HCT116 (cell line): Measurements from ENCODE around the gene PPFIA1. TPM values are rescaled to one million over a fixed set of nuclear protein-coding genes. Genes with fewer than 3 reads are reported as not detected.

Experiments
- ATAC-seq: fragments of 200-7000 bp; cut with Tn5 transposase; 2 replicates; pipeline ENCODE4 v1.9.1; 2020; ENCODE audit warnings: mild to moderate bottlenecking, moderate library complexity
- BruUV-seq: library from RNA; stranded (reverse); fragments of 400-500 nt; replicated peaks from 2 replicates; lab custom pipeline; 2021; lab: Mats Ljungman, UMichigan
- CTCF ChIA-PET: fragments of 300-600 bp; sonication (Branson Sonifier 250); formaldehyde crosslinking; loops from one replicate; lab custom pipeline; 2021; ENCODE audit warnings: antibody characterized with exemption; lab: Charles Lee
- POLR2A ChIA-PET: fragments of 300-600, 350-600 bp; sonication (Branson Sonifier 250); formaldehyde crosslinking; loops from one replicate; lab custom pipeline; 2021; ENCODE audit warnings: antibody characterized with exemption; lab: Charles Lee
- RAD21 ChIA-PET, 2 experiments: fragments of 300-600 bp; sonication (Branson Sonifier 250); formaldehyde crosslinking; loops; one replicate each; lab custom pipeline; 2023; ENCODE audit warnings: low total read pairs in 2 of 2; ENCODE audit not compliant: uncharacterized antibody in 2 of 2, unreplicated experiment in 2 of 2, low non-redundant PET in 1 of 2; lab: Charles Lee
- DNase-seq: peaks from one replicate; pipeline ENCODE4 v3.0.0-alpha.2; 2010; ENCODE audit warnings: low read depth, low spot score
- H2AFZ ChIP-seq: fragments of 200-600 bp; shearing (Covaris generic), sonication (generic); 2 replicates; pipeline ENCODE4 v1.6.1; 2017; ENCODE audit warnings: low read depth, mixed run types, mixed read lengths, antibody characterized with exemption, low read length; ENCODE audit not compliant: poor library complexity, severe bottlenecking
- H3K27ac ChIP-seq: 2 replicates; pipeline ENCODE4 v1.5.1; 2012; ENCODE audit warnings: low read depth, low read length
- H3K27me3 ChIP-seq: fragments of 200-600 bp; sonication (generic); 2 replicates; pipeline ENCODE4 v1.6.1; 2016; ENCODE audit warnings: mixed run types, low read length, mixed read lengths; ENCODE audit not compliant: insufficient read depth
- H3K36me3 ChIP-seq, 2 experiments: fragments of 200-500 bp in 1 of 2; fragments of 200-600 bp in 1 of 2; sonication (Bioruptor generic) in 1 of 2; sonication (generic) in 1 of 2; 2 replicates each; pipeline versions ENCODE4 v1.5.1 to v1.6.1; 2014 to 2016; ENCODE audit warnings: low read length in 2 of 2, inconsistent platforms in 1 of 2, mixed read lengths in 1 of 2, mixed run types in 1 of 2; ENCODE audit not compliant: insufficient read depth in 2 of 2, control insufficient read depth in 1 of 2
- H3K4me1 ChIP-seq, 2 experiments: fragments of 200-600 bp in 1 of 2; sonication (generic) in 1 of 2; 2 replicates each; pipeline versions ENCODE4 v1.5.1 to v1.6.1; 2012 to 2017; ENCODE audit warnings: low read length in 2 of 2, inconsistent platforms in 1 of 2, mild to moderate bottlenecking in 1 of 2, mixed read lengths in 1 of 2, mixed run types in 1 of 2, moderate library complexity in 1 of 2; ENCODE audit not compliant: insufficient read depth in 2 of 2, control insufficient read depth in 1 of 2
- H3K4me2 ChIP-seq: fragments of 200-600 bp; sonication (generic); 2 replicates; pipeline ENCODE4 v1.6.1; 2017; ENCODE audit warnings: mixed run types, low read length, mixed read lengths
- H3K4me3 ChIP-seq, 2 experiments: fragments of 200-600 bp in 1 of 2; sonication (generic) in 1 of 2; replicated peaks in 1 of 2; 2 replicates each; pipeline ENCODE4 v1.5.1; 2011 to 2016; ENCODE audit warnings: low read length in 2 of 2, control low read depth in 1 of 2, low read depth in 1 of 2, mild to moderate bottlenecking in 1 of 2, mixed read lengths in 1 of 2, mixed run types in 1 of 2
- H3K79me2 ChIP-seq: fragments of 200-600 bp; sonication (generic); 2 replicates; pipeline ENCODE4 v1.6.1; 2017; ENCODE audit warnings: mild to moderate bottlenecking, mixed run types, low read length, moderate library complexity, mixed read lengths; ENCODE audit not compliant: insufficient read depth
- H3K9ac ChIP-seq: fragments of 200-600 bp; sonication (generic); 2 replicates; pipeline ENCODE4 v1.6.1; 2016; ENCODE audit warnings: low read length, mixed read lengths
- H3K9me2 ChIP-seq: fragments of 200-600 bp; sonication (generic), shearing (Covaris generic); 2 replicates; pipeline ENCODE4 v1.6.1; 2017; ENCODE audit warnings: mixed run types, mild to moderate bottlenecking, moderate library complexity; ENCODE audit not compliant: insufficient read depth
- H3K9me3 ChIP-seq, 2 experiments: fragments of 200-500 bp in 1 of 2; fragments of 200-600 bp in 1 of 2; sonication (Bioruptor generic) in 1 of 2; sonication (generic) in 1 of 2; 2 replicates each; pipeline ENCODE4 v1.6.1; 2014 to 2017; ENCODE audit warnings: low read length in 2 of 2, mixed read lengths in 2 of 2, inconsistent platforms in 1 of 2, low read depth in 1 of 2, mild to moderate bottlenecking in 1 of 2, mixed run types in 1 of 2, moderate library complexity in 1 of 2; ENCODE audit not compliant: control insufficient read depth in 1 of 2, insufficient read depth in 1 of 2
- H4K20me1 ChIP-seq: fragments of 200-600 bp; sonication (generic), shearing (Covaris generic); 2 replicates; pipeline ENCODE4 v1.6.1; 2017; ENCODE audit warnings: mixed run types, mild to moderate bottlenecking, moderate library complexity; ENCODE audit not compliant: insufficient read depth
- CEBPB ChIP-seq: IDR thresholded peaks from 2 replicates; pipeline ENCODE4 v1.6.1; 2012; ENCODE audit warnings: low read depth
- JUND ChIP-seq: IDR thresholded peaks from 2 replicates; pipeline ENCODE4 v1.6.1; 2012
- RAD21 ChIP-seq: IDR thresholded peaks from 2 replicates; pipeline ENCODE4 v1.6.1; 2012; ENCODE audit warnings: low read depth, mild to moderate bottlenecking
- SRF ChIP-seq: IDR thresholded peaks from 2 replicates; pipeline ENCODE4 v1.6.1; 2012; ENCODE audit warnings: low read depth
- TCF7L2 ChIP-seq: IDR thresholded peaks from 2 replicates; pipeline ENCODE4 v1.7.0; 2011; ENCODE audit warnings: borderline replicate concordance, inconsistent platforms; ENCODE audit not compliant: insufficient read depth, insufficient read length; ENCODE audit errors: extremely low read depth
- YY1 ChIP-seq: IDR thresholded peaks from 2 replicates; pipeline ENCODE4 v1.6.1; 2011; ENCODE audit warnings: low read length, low read depth, moderate library complexity, mild to moderate bottlenecking; ENCODE audit not compliant: insufficient replicate concordance; ENCODE audit errors: extremely low read depth
- ZNF274 ChIP-seq: fragments of 200-500 bp; sonication (Bioruptor generic); IDR thresholded peaks from 2 replicates; pipeline ENCODE4 v1.6.1; 2014; ENCODE audit warnings: mild to moderate bottlenecking, low read depth, low read length, inconsistent platforms
- intact Hi-C: fragments of 100-400 bp; cut with micrococcal nuclease; formaldehyde crosslinking; loops from 2 replicates; pipeline ENCODE4 v1.10.0; 2022
- total RNA-seq: library from RNA; stranded (reverse); gene quantifications from one replicate; pipeline ENCODE4 v1.2.1, GENCODE V29; 2021; ENCODE audit not compliant: unreplicated experiment
- TF ChIP-seq, protein P1 (sequence below), 3 experiments: fragments of 200-600 bp in 1 of 3; sonication (generic) in 1 of 3; IDR thresholded peaks in 2 of 3; conservative IDR thresholded peaks in 1 of 3; 2 replicates each; pipeline ENCODE4 v1.5.1; 2012 to 2017; ENCODE audit warnings: low read depth in 2 of 3, low read length in 2 of 3, antibody characterized with exemption in 1 of 3, borderline replicate concordance in 1 of 3, control low read depth in 1 of 3, mild to moderate bottlenecking in 1 of 3, mixed read lengths in 1 of 3, mixed run types in 1 of 3, moderate library complexity in 1 of 3; ENCODE audit not compliant: insufficient read depth in 1 of 3

PPFIA1 gene
- total RNA-seq, 1 experiment from 2014 or later, result 48.6 TPM

DNA sequence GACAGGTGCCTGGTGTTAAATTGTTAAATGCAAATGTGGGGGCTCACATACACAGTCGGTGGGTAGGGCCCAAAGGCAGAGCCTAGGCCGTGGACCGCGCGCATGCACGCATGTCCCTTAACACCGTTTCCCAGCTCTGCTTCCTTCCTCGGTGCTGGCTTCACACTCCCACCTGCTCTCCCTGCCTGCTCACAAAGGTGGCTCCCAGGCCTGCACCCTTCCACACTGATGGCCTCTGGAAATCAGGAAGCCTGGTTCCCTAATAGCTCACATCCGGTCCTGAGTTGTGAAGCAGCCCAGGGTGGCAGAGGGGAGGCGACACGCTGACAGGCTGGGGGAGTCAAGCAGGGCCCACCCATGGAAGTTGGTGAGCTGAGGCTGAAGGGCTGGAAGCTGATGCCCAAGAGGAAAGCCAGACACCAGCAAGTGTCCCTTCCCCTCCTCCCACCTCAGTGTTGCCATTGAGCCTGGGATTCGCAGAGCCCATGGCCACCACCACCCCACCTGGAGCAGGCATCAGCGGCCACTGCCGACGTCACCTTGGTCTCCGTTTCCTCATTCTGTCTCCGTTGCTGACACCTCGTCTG lies 114.2 kb downstream of the PPFIA1 start:
- H3K9ac ChIP-seq, result no peak overlapping the region
- H3K4me3 ChIP-seq, result no peak overlapping the region
- ATAC-seq (no peak), DNase-seq (no peak)
- RAD21 ChIA-PET, result no interaction called here
- no peaks in the 10 kb centered on the region; the same call in 1 of the 2 replicates for H4K20me1 ChIP-seq
- no peak for TF ChIP-seq RAD21
- no peak for TF ChIP-seq ZNF274
- TF ChIP-seq CEBPB, result no peak
- no peak for TF ChIP-seq JUND
- TF ChIP-seq, protein P1, sequence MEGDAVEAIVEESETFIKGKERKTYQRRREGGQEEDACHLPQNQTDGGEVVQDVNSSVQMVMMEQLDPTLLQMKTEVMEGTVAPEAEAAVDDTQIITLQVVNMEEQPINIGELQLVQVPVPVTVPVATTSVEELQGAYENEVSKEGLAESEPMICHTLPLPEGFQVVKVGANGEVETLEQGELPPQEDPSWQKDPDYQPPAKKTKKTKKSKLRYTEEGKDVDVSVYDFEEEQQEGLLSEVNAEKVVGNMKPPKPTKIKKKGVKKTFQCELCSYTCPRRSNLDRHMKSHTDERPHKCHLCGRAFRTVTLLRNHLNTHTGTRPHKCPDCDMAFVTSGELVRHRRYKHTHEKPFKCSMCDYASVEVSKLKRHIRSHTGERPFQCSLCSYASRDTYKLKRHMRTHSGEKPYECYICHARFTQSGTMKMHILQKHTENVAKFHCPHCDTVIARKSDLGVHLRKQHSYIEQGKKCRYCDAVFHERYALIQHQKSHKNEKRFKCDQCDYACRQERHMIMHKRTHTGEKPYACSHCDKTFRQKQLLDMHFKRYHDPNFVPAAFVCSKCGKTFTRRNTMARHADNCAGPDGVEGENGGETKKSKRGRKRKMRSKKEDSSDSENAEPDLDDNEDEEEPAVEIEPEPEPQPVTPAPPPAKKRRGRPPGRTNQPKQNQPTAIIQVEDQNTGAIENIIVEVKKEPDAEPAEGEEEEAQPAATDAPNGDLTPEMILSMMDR (IDR thresholded peaks at IDR 0.05 in 2 of 3, conservative IDR thresholded peaks at IDR 0.05 in 1 of 3; ENCODE audit: borderline replicate concordance in 1 of 3, insufficient read depth in 1 of 3, low read depth in 2 of 3, low read length in 2 of 3), result no peak
- no peak for TF ChIP-seq TCF7L2
- no peak for TF ChIP-seq SRF
- no peak for TF ChIP-seq YY1
- no peaks in the 10 kb centered on the region for H3K9me3 ChIP-seq
- peaks cover 22 to 29% of the 10 kb centered on the region in 2 experiments for H3K36me3 ChIP-seq
- peaks cover 3 to 13% of the 10 kb centered on the region in 2 experiments; a peak in 3 of 4 replicates for H3K4me1 ChIP-seq
- H3K27ac ChIP-seq, result no peak overlapping the region
- no peaks in the 10 kb centered on the region for H3K9me2 ChIP-seq
- no TSS peak for BruUV-seq
- CTCF ChIA-PET, result no interaction called here
- POLR2A ChIA-PET, result no interaction called here
- peaks cover 55% of the 10 kb centered on the region for H3K79me2 ChIP-seq
- no peak overlapping the region for H2AFZ ChIP-seq
- no peaks in the 10 kb centered on the region for H3K27me3 ChIP-seq
- intact Hi-C loops, result no loop called here
- no peak overlapping the region for H3K4me2 ChIP-seq
